Lower leg skin (tissue), 3 donors: ENCODE results near the gene KNOP1.

Experiments used
- POLR2A ChIP-seq, 2 donors: fragments of 450-650 bp; IDR thresholded peaks; one replicate each; pipeline ENCODE4 v1.6.1; 2016 to 2017; ENCODE audit warnings: antibody characterized with exemption in 2 of 2, mild to moderate bottlenecking in 1 of 2, moderate library complexity in 1 of 2
- TF ChIP-seq, protein P1 (sequence below), 3 donors: fragments of 450-650 bp; IDR thresholded peaks; one replicate each; pipeline ENCODE4 v1.5.1; 2016; ENCODE audit warnings: antibody characterized with exemption in 3 of 3, mild to moderate bottlenecking in 3 of 3, moderate library complexity in 2 of 3

DNA sequence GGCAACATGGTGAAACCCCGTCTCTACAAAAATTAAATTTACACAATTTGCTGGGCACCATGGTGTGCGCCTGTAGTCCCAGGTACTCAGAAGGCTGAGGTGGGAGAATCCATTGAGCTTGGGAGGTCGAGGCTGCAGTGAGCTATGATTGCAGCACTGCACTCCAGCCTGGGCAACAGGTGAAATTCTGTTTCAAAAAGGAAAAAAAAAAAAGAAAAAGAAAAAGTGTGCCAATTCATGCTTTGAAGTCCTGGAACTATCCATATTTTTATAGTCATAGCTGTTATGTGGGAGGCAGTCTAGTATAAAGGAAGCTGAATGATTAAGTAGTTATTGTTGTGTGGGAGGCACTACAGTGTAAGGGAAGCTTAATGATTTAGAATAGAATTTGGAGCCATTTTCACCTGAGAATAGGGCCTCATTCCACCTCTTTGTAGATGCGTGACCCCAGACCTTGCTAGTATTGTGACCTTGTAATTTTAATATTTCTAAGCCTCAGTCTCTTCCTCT, 31.6 kb upstream of the KNOP1 start:
- TF ChIP-seq, protein P1, sequence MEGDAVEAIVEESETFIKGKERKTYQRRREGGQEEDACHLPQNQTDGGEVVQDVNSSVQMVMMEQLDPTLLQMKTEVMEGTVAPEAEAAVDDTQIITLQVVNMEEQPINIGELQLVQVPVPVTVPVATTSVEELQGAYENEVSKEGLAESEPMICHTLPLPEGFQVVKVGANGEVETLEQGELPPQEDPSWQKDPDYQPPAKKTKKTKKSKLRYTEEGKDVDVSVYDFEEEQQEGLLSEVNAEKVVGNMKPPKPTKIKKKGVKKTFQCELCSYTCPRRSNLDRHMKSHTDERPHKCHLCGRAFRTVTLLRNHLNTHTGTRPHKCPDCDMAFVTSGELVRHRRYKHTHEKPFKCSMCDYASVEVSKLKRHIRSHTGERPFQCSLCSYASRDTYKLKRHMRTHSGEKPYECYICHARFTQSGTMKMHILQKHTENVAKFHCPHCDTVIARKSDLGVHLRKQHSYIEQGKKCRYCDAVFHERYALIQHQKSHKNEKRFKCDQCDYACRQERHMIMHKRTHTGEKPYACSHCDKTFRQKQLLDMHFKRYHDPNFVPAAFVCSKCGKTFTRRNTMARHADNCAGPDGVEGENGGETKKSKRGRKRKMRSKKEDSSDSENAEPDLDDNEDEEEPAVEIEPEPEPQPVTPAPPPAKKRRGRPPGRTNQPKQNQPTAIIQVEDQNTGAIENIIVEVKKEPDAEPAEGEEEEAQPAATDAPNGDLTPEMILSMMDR (IDR thresholded peaks at IDR 0.05): no peak
- TF ChIP-seq POLR2A (IDR thresholded peaks at IDR 0.05): no peak
